CD4-positive, alpha-beta T cell treated with Interleukin-1 beta for 1 hour (primary cell): ENCODE measurements around the gene CDKAL1.
"Not testable (repeated sequence)": the region's sequence is repeated elsewhere in the genome, so short reads cannot be mapped to it uniquely, and the experiment has no call there.

Experiments used
- DNase-seq, 2 donors: peaks; one replicate each; pipeline ENCODE4 v3.0.0-alpha.2; 2020 to 2022

CDKAL1 gene

GRCh38 chr6:21159465-21159864, 625.2 kb downstream of the CDKAL1 start:
- DNase-seq, result no peak

- no peak for DNase-seq
Measured at GRCh38 chr6:21161707-21162106, 627.5 kb downstream of the CDKAL1 start.

- DNase-seq, result no peak
Measured at GRCh38 chr6:21163110-21163837, 629.0 kb downstream of the CDKAL1 start.

GRCh38 chr6:21163838-21164180, 629.6 kb downstream of the CDKAL1 start:
- DNase-seq, result no peak

- DNase-seq, result no peak
Measured at GRCh38 chr6:21164768-21165326, 630.6 kb downstream of the CDKAL1 start.

- DNase-seq, result no peak
Measured at GRCh38 chr6:21166754-21167153, 632.5 kb downstream of the CDKAL1 start.

- no peak for DNase-seq
Measured at GRCh38 chr6:21167790-21168189, 633.5 kb downstream of the CDKAL1 start.

- no peak for DNase-seq
Measured at GRCh38 chr6:21171801-21172200, 637.5 kb downstream of the CDKAL1 start.

GRCh38 chr6:21173031-21173430, 638.8 kb downstream of the CDKAL1 start:
- no peak for DNase-seq

- DNase-seq, result no peak
Measured at GRCh38 chr6:21173678-21174077, 639.4 kb downstream of the CDKAL1 start.

- DNase-seq, result no peak
Measured at GRCh38 chr6:21176197-21176596, 641.9 kb downstream of the CDKAL1 start.

GRCh38 chr6:21180155-21180554, 645.9 kb downstream of the CDKAL1 start:
- DNase-seq, result no peak

- DNase-seq, result no peak
Measured at GRCh38 chr6:21180800-21181337, 646.6 kb downstream of the CDKAL1 start.

GRCh38 chr6:21181866-21182265, 647.6 kb downstream of the CDKAL1 start:
- no peak for DNase-seq

- no peak for DNase-seq
Measured at GRCh38 chr6:21182589-21182988, 648.3 kb downstream of the CDKAL1 start.

- DNase-seq, result no peak
Measured at GRCh38 chr6:21185861-21186478, 651.7 kb downstream of the CDKAL1 start.

- DNase-seq, result no peak
Measured at GRCh38 chr6:21186479-21187055, 652.3 kb downstream of the CDKAL1 start.

GRCh38 chr6:21187485-21187884, 653.2 kb downstream of the CDKAL1 start:
- DNase-seq, result no peak

GRCh38 chr6:21188505-21189223, 654.4 kb downstream of the CDKAL1 start:
- DNase-seq, result no peak

GRCh38 chr6:21189759-21190158, 655.5 kb downstream of the CDKAL1 start:
- no peak for DNase-seq

- DNase-seq, result no peak
Measured at GRCh38 chr6:21190701-21191100, 656.4 kb downstream of the CDKAL1 start.

GRCh38 chr6:21193790-21194475, 659.7 kb downstream of the CDKAL1 start:
- no peak for DNase-seq

GRCh38 chr6:21195301-21195700, 661.0 kb downstream of the CDKAL1 start:
- DNase-seq, result not testable (repeated sequence)
